ENCODE measurements around the gene RRP1B.

RRP1B gene

GRCh38 chr21:43658088-43658741, 1.1 kb upstream of the RRP1B start:
- TF ChIP-seq CTCF (IDR thresholded peaks at IDR 0.05; ENCODE audit: low read depth, low read length), result no peak
- no peak for DNase-seq (ENCODE audit: low read depth in 2 of 2)
- H3K4me3 ChIP-seq (replicated peaks in 1 of 2; ENCODE audit: low read depth in 2 of 2, low read length in 2 of 2), result no peak overlapping the region

- H3K4me3 ChIP-seq (replicated peaks in 1 of 2; ENCODE audit: low read depth in 2 of 2, low read length in 2 of 2), result peak overlapping the region in 1 of 2 donors; percentile 88
- no peak for TF ChIP-seq CTCF (IDR thresholded peaks at IDR 0.05; ENCODE audit: low read depth, low read length)
- DNase-seq (ENCODE audit: low read depth in 2 of 2), result no peak
Observed at GRCh38 chr21:43658769-43659135, 608 bp upstream of the RRP1B start.

- no peak overlapping the region for H3K4me3 ChIP-seq (replicated peaks in 1 of 2; ENCODE audit: low read depth in 2 of 2, low read length in 2 of 2)
- no peak for DNase-seq (ENCODE audit: low read depth in 2 of 2)
- no peak for TF ChIP-seq CTCF (IDR thresholded peaks at IDR 0.05; ENCODE audit: low read depth, low read length)
Observed at GRCh38 chr21:43662286-43662685, 2.9 kb downstream of the RRP1B start.

GRCh38 chr21:43663033-43663432, 3.7 kb downstream of the RRP1B start:
- H3K4me3 ChIP-seq (replicated peaks in 1 of 2; ENCODE audit: low read depth in 2 of 2, low read length in 2 of 2), result no peak overlapping the region
- no peak for TF ChIP-seq CTCF (IDR thresholded peaks at IDR 0.05; ENCODE audit: low read depth, low read length)
- no peak for DNase-seq (ENCODE audit: low read depth in 2 of 2)

- TF ChIP-seq CTCF (IDR thresholded peaks at IDR 0.05; ENCODE audit: low read depth, low read length), result no peak
- no peak for DNase-seq (ENCODE audit: low read depth in 2 of 2)
- H3K4me3 ChIP-seq (replicated peaks in 1 of 2; ENCODE audit: low read depth in 2 of 2, low read length in 2 of 2), result no peak overlapping the region
Observed at GRCh38 chr21:43664358-43664757, 5.0 kb downstream of the RRP1B start.

GRCh38 chr21:43665879-43666278, 6.5 kb downstream of the RRP1B start:
- no peak for TF ChIP-seq CTCF (IDR thresholded peaks at IDR 0.05; ENCODE audit: low read depth, low read length)
- DNase-seq (ENCODE audit: low read depth in 2 of 2), result no peak
- no peak overlapping the region for H3K4me3 ChIP-seq (replicated peaks in 1 of 2; ENCODE audit: low read depth in 2 of 2, low read length in 2 of 2)
